H9 (cell line): ENCODE data around the gene TRPM3. TPM values are rescaled to one million over a fixed set of nuclear protein-coding genes. Genes with fewer than 3 reads are reported as not detected.

Experiments
- DNase-seq: peaks from one replicate; pipeline ENCODE4 v3.0.0-alpha.2; 2017
- H2AFZ ChIP-seq: one replicate; pipeline ENCODE4 v1.6.1; 2013; ENCODE audit warnings: mild to moderate bottlenecking, low read length, control low read depth, moderate library complexity
- H2AK5ac ChIP-seq: 2 replicates; pipeline ENCODE4 v1.6.1; 2013; ENCODE audit warnings: low read length, control low read depth, mixed read lengths; ENCODE audit not compliant: insufficient read length
- H2BK120ac ChIP-seq: one replicate; pipeline ENCODE4 v1.6.1; 2013; ENCODE audit warnings: low read depth, mild to moderate bottlenecking, low read length, control low read depth, inconsistent platforms; ENCODE audit not compliant: poor library complexity, severe bottlenecking
- H2BK12ac ChIP-seq: 2 replicates; pipeline ENCODE4 v1.6.1; 2013; ENCODE audit warnings: low read length, control low read depth, mixed read lengths, low read depth; ENCODE audit not compliant: insufficient read length
- H2BK15ac ChIP-seq: 2 replicates; pipeline ENCODE4 v1.6.1; 2013; ENCODE audit warnings: low read depth, low read length, control low read depth
- H2BK20ac ChIP-seq: one replicate; pipeline ENCODE4 v1.6.1; 2013; ENCODE audit warnings: low read depth, mild to moderate bottlenecking, low read length, control low read depth, inconsistent platforms; ENCODE audit not compliant: poor library complexity, severe bottlenecking
- H2BK5ac ChIP-seq: 2 replicates; pipeline ENCODE4 v1.6.1; 2013; ENCODE audit warnings: low read length, control low read depth, mixed read lengths; ENCODE audit not compliant: insufficient read length
- H3K14ac ChIP-seq: 2 replicates; pipeline ENCODE4 v1.6.1; 2013; ENCODE audit warnings: low read length, control low read depth; ENCODE audit not compliant: insufficient read depth
- H3K18ac ChIP-seq: 2 replicates; pipeline ENCODE4 v1.6.1; 2013; ENCODE audit warnings: low read depth, mild to moderate bottlenecking, mixed read lengths, low read length, control low read depth; ENCODE audit not compliant: insufficient read length
- H3K23ac ChIP-seq: 2 replicates; pipeline ENCODE4 v1.6.1; 2013; ENCODE audit warnings: low read length, control low read depth, mixed read lengths, low read depth; ENCODE audit not compliant: insufficient read length
- H3K23me2 ChIP-seq: 2 replicates; pipeline ENCODE4 v1.6.1; 2013; ENCODE audit warnings: low read depth, mild to moderate bottlenecking, mixed read lengths, low read length, control low read depth; ENCODE audit not compliant: insufficient read length, poor library complexity, severe bottlenecking
- H3K27ac ChIP-seq: 2 replicates; pipeline ENCODE4 v1.5.1; 2013; ENCODE audit warnings: low read length, control low read depth, mixed read lengths, low read depth; ENCODE audit not compliant: insufficient read length
- H3K27me3 ChIP-seq: 2 replicates; pipeline ENCODE4 v1.6.1; 2013; ENCODE audit warnings: low read length, control low read depth, inconsistent platforms; ENCODE audit not compliant: insufficient read depth
- H3K4ac ChIP-seq: 2 replicates; pipeline ENCODE4 v1.6.1; 2013; ENCODE audit warnings: low read depth, mild to moderate bottlenecking, control low read depth, inconsistent platforms, low read length, moderate library complexity
- H3K4me1 ChIP-seq: 2 replicates; pipeline ENCODE4 v1.6.1; 2013; ENCODE audit warnings: low read length, control low read depth, inconsistent platforms; ENCODE audit not compliant: insufficient read depth
- H3K4me2 ChIP-seq: 2 replicates; pipeline ENCODE4 v1.6.1; 2013; ENCODE audit warnings: low read length, control low read depth, mixed read lengths; ENCODE audit not compliant: insufficient read length, insufficient read depth
- H3K56ac ChIP-seq: 2 replicates; pipeline ENCODE4 v1.6.1; 2013; ENCODE audit warnings: low read depth, mild to moderate bottlenecking, mixed read lengths, low read length, control low read depth; ENCODE audit not compliant: insufficient read length
- H3K79me1 ChIP-seq: 2 replicates; pipeline ENCODE4 v1.6.1; 2013; ENCODE audit warnings: low read depth, mild to moderate bottlenecking, moderate library complexity, low read length, control low read depth, inconsistent platforms; ENCODE audit not compliant: insufficient read depth, poor library complexity, severe bottlenecking
- H3K79me2 ChIP-seq: 2 replicates; pipeline ENCODE4 v1.6.1; 2013; ENCODE audit warnings: low read length, control low read depth, inconsistent platforms; ENCODE audit not compliant: insufficient read depth
- H3K9ac ChIP-seq: 2 replicates; pipeline ENCODE4 v1.6.1; 2013; ENCODE audit warnings: low read length, control low read depth, mixed read lengths; ENCODE audit not compliant: insufficient read length; ENCODE audit errors: extremely low read depth
- H3K9me3 ChIP-seq: one replicate; pipeline ENCODE4 v1.6.1; 2013; ENCODE audit warnings: low read depth, low read length, inconsistent platforms; ENCODE audit not compliant: control insufficient read depth
- H3T11ph ChIP-seq: one replicate; pipeline ENCODE4 v1.6.1; 2013; ENCODE audit warnings: mild to moderate bottlenecking, low read length, control low read depth, inconsistent platforms
- H4K20me1 ChIP-seq: one replicate; pipeline ENCODE4 v1.6.1; 2013; ENCODE audit not compliant: control insufficient read depth, insufficient read length, insufficient read depth
- H4K5ac ChIP-seq: 2 replicates; pipeline ENCODE4 v1.6.1; 2013; ENCODE audit warnings: low read depth, mild to moderate bottlenecking, mixed read lengths, low read length, control low read depth; ENCODE audit not compliant: insufficient read length
- H4K8ac ChIP-seq: replicated peaks from 2 replicates; pipeline ENCODE4 v1.6.1; 2013; ENCODE audit warnings: low read length, control low read depth, mixed read lengths, low read depth; ENCODE audit not compliant: insufficient read length
- H4K91ac ChIP-seq: 2 replicates; pipeline ENCODE4 v1.6.1; 2013; ENCODE audit warnings: low read depth, mild to moderate bottlenecking, moderate library complexity, mixed read lengths, low read length, control low read depth; ENCODE audit not compliant: insufficient read length
- H3K27ac Mint-ChIP-seq, 3 experiments: 2 replicates in 2 of 3; 3 replicates in 1 of 3; pipeline ENCODE4 v1.8.0; 2020 to 2021; ENCODE audit warnings: mixed read lengths in 3 of 3, mild to moderate bottlenecking in 1 of 3, moderate library complexity in 1 of 3
- H3K27me3 Mint-ChIP-seq: 2 replicates; pipeline ENCODE4 v1.8.0; 2021; ENCODE audit warnings: low read depth, mild to moderate bottlenecking, moderate library complexity, mixed read lengths
- H3K36me3 Mint-ChIP-seq, 3 experiments: 2 replicates in 2 of 3; 3 replicates in 1 of 3; pipeline ENCODE4 v1.8.0; 2020 to 2021; ENCODE audit warnings: low read depth in 3 of 3, mixed read lengths in 3 of 3; ENCODE audit not compliant: insufficient read depth in 1 of 3
- H3K4me1 Mint-ChIP-seq, 2 experiments: 2 replicates each; pipeline ENCODE4 v1.8.0; 2020; ENCODE audit warnings: mixed read lengths in 2 of 2
- H3K4me3 Mint-ChIP-seq, 2 experiments: 2 replicates in 1 of 2; 3 replicates in 1 of 2; pipeline ENCODE4 v1.8.0; 2020 to 2021; ENCODE audit warnings: mild to moderate bottlenecking in 2 of 2, mixed read lengths in 2 of 2, moderate library complexity in 1 of 2
- H3K9me3 Mint-ChIP-seq, 2 experiments: 2 replicates in 1 of 2; 3 replicates in 1 of 2; pipeline ENCODE4 v1.8.0; 2020; ENCODE audit warnings: mild to moderate bottlenecking in 2 of 2, mixed read lengths in 2 of 2, moderate library complexity in 1 of 2
- WGBS: extraction: QIAGEN DNeasy Blood & Tissue Kit; methylation state at CpG from one replicate; pipeline ENCODE4 v1.1.7; 2013; ENCODE audit warnings: missing lambda C conversion rate, low lambda C conversion rate, mixed read lengths; ENCODE audit not compliant: insufficient read length; ENCODE audit errors: extremely low coverage; 5-methylcytosine and 5-hydroxymethylcytosine counted together
- total RNA-seq: library from RNA; stranded (reverse); gene quantifications from 2 replicates; pipeline ENCODE4 v1.2.1, GENCODE V29; 2021
- TF ChIP-seq, protein P1 (sequence below): fragments of 200-600 bp; sonication (generic); conservative IDR thresholded peaks from 3 replicates; pipeline ENCODE4 v1.8.0; 2021; ENCODE audit warnings: antibody characterized with exemption, mild to moderate bottlenecking

Gene TRPM3
- total RNA-seq, 1 experiment from 2014 or later = 10.3 TPM

DNA sequence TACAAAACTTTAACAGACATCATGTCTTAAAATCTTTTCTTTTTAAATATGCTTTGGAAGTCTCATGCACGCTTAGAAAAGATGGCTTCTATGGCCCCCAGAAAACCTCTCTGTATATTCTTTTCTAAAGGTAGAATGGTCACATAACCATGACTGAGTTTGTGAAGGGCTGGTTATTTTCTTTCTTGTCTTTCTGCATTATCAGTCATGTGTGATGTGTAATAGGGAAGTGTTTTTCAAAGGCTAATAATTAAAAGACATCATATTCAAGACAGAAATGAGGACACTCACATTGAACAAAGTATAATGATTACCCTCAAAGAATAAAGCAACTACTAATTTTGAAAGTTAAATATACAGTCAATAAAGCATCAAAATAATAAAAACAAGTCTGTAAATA, 253.4 kb downstream of the TRPM3 start:
- Histone ChIP-seq H2AK5ac (no peak overlapping the region), H3K23me2 (no peaks in the 10 kb centered on the region), H3K4me1 (no peaks in the 10 kb centered on the region), H2BK15ac (no peak overlapping the region), H2BK12ac (no peak overlapping the region), H3K9ac (no peak overlapping the region), H2BK5ac (no peak overlapping the region), H3K79me1 (no peaks in the 10 kb centered on the region), H3K4me2 (no peak overlapping the region), H4K8ac (no peak overlapping the region), H3K14ac (no peak overlapping the region), H4K5ac (no peak overlapping the region), H3K23ac (no peak overlapping the region), H3K9me3 (no peaks in the 10 kb centered on the region), H3T11ph (no peak overlapping the region), H3K4ac (no peak overlapping the region), H4K20me1 (no peaks in the 10 kb centered on the region), H3K56ac (no peak overlapping the region), H3K18ac (no peak overlapping the region), H2AFZ (no peak overlapping the region), H3K79me2 (no peaks in the 10 kb centered on the region), H4K91ac (no peak overlapping the region), H2BK120ac (no peak overlapping the region), H3K27me3 (no peaks in the 10 kb centered on the region), H2BK20ac (no peak overlapping the region), H3K27ac (no peak overlapping the region)
- H3K36me3 Mint-ChIP-seq = peaks cover 0 to 4% (median 0%) of the 10 kb centered on the region in 3 experiments; a peak in 2 of 7 replicates
- H3K27ac Mint-ChIP-seq = no peak overlapping the region
- H3K9me3 Mint-ChIP-seq = peaks cover 0 to 2% of the 10 kb centered on the region in 2 experiments; a peak in 1 of 5 replicates
- DNase-seq = no peak
- peaks cover 6 to 8% of the 10 kb centered on the region in 2 experiments; a peak in 3 of 4 replicates for H3K4me1 Mint-ChIP-seq
- WGBS = no CpG with 5 or more reads among the region's 1 CpG
- no peaks in the 10 kb centered on the region for H3K27me3 Mint-ChIP-seq
- H3K4me3 Mint-ChIP-seq = no peak overlapping the region
- TF ChIP-seq, protein P1, sequence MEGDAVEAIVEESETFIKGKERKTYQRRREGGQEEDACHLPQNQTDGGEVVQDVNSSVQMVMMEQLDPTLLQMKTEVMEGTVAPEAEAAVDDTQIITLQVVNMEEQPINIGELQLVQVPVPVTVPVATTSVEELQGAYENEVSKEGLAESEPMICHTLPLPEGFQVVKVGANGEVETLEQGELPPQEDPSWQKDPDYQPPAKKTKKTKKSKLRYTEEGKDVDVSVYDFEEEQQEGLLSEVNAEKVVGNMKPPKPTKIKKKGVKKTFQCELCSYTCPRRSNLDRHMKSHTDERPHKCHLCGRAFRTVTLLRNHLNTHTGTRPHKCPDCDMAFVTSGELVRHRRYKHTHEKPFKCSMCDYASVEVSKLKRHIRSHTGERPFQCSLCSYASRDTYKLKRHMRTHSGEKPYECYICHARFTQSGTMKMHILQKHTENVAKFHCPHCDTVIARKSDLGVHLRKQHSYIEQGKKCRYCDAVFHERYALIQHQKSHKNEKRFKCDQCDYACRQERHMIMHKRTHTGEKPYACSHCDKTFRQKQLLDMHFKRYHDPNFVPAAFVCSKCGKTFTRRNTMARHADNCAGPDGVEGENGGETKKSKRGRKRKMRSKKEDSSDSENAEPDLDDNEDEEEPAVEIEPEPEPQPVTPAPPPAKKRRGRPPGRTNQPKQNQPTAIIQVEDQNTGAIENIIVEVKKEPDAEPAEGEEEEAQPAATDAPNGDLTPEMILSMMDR = no peak
